K562 (cell line): ENCODE results near the gene SLC25A21. TPM values are rescaled to one million over a fixed set of nuclear protein-coding genes. Genes with fewer than 3 reads are reported as not detected.

ENCODE experiments used
- ATAC-seq: fragments of 200-7000 bp; cut with Tn5 transposase; 3 replicates; pipeline ENCODE4 v1.9.1; 2020; ENCODE audit warnings: moderate library complexity
- BruUV-seq: library from RNA; stranded (reverse); fragments of 400-500 nt; replicated peaks from 2 replicates; lab custom pipeline; 2021; lab: Mats Ljungman, UMichigan
- CTCF ChIA-PET: fragments of 300-600 bp; formaldehyde crosslinking; extraction: SDS; loops from one replicate; lab custom pipeline; 2021; ENCODE audit warnings: low intra/inter-chr PET ratio; lab: Yijun Ruan, JAX
- POLR2A ChIA-PET: fragments of 300-600, 350-650 bp; sonication (Branson Sonifier 250); formaldehyde crosslinking; extraction: SDS; loops from one replicate; lab custom pipeline; 2021; ENCODE audit warnings: antibody characterized with exemption, inconsistent platforms; lab: Yijun Ruan, JAX
- DNase-seq, 4 experiments: peaks; one replicate each; pipeline versions ENCODE4 v3.0.0 to v3.0.0-alpha.2; 2011 to 2018; ENCODE audit warnings: low spot score in 3 of 4, mixed read lengths in 3 of 4; ENCODE audit errors: extremely low read depth in 1 of 4
- FAIRE-seq: peaks from 2 replicates; lab custom pipeline; 2011; peaks lifted over from hg19 to GRCh38; lab: Jason Lieb, UNC
- H2AFZ ChIP-seq: 2 replicates; pipeline ENCODE4 v1.6.0; 2011; ENCODE audit warnings: low read depth, low read length, control low read depth, inconsistent platforms
- H3K27ac ChIP-seq: fragments of 200-600 bp; 3 replicates; pipeline ENCODE4 v1.8.0; 2011; ENCODE audit warnings: low read depth, mild to moderate bottlenecking, control low read depth, inconsistent platforms, low read length, moderate library complexity, mixed read lengths; ENCODE audit errors: extremely low read depth
- H3K27me3 ChIP-seq, 2 experiments: fragments of 300-600 bp in 1 of 2; 2 replicates in 1 of 2; 3 replicates in 1 of 2; pipeline versions ENCODE4 v1.6.0 to v1.8.0; 2011; ENCODE audit warnings: inconsistent platforms in 2 of 2, low read length in 2 of 2, mild to moderate bottlenecking in 1 of 2, mixed read lengths in 1 of 2, moderate library complexity in 1 of 2; ENCODE audit not compliant: control insufficient read depth in 2 of 2, insufficient read depth in 2 of 2
- H3K36me3 ChIP-seq: fragments of 300-600 bp; 3 replicates; pipeline ENCODE4 v1.8.0; 2011; ENCODE audit warnings: mild to moderate bottlenecking, low read length, inconsistent platforms; ENCODE audit not compliant: control insufficient read depth, insufficient read depth
- H3K4me1 ChIP-seq, 2 experiments: fragments of 200-600 bp in 1 of 2; replicated peaks in 1 of 2; 2 replicates in 1 of 2; 3 replicates in 1 of 2; pipeline versions ENCODE4 v1.5.1 to v1.8.0; 2011; ENCODE audit warnings: inconsistent platforms in 2 of 2, low read length in 2 of 2, mild to moderate bottlenecking in 1 of 2, mixed read lengths in 1 of 2, moderate library complexity in 1 of 2; ENCODE audit not compliant: control insufficient read depth in 2 of 2, insufficient read depth in 2 of 2
- H3K4me2 ChIP-seq: 2 replicates; pipeline ENCODE4 v1.6.1; 2011; ENCODE audit warnings: low read length, control low read depth, inconsistent platforms, mixed read lengths; ENCODE audit not compliant: insufficient read depth
- H3K4me3 ChIP-seq: fragments of 200-600 bp; sonication (generic), shearing (Covaris generic); 2 replicates; pipeline ENCODE4 v1.5.1; 2016; ENCODE audit warnings: control low read depth, inconsistent platforms
- H3K79me2 ChIP-seq: fragments of 200-600 bp; 3 replicates; pipeline ENCODE4 v1.8.0; 2011; ENCODE audit warnings: low read length, inconsistent platforms; ENCODE audit not compliant: control insufficient read depth, insufficient read depth
- H3K9ac ChIP-seq, 2 experiments: 2 replicates each; pipeline versions ENCODE4 v1.6.0 to v1.6.1; 2011; ENCODE audit warnings: low read depth in 2 of 2, low read length in 2 of 2, control low read depth in 1 of 2, inconsistent platforms in 1 of 2, mild to moderate bottlenecking in 1 of 2, mixed read lengths in 1 of 2; ENCODE audit not compliant: insufficient read depth in 1 of 2
- H3K9me1 ChIP-seq: one replicate; pipeline ENCODE4 v1.6.0; 2011; ENCODE audit warnings: inconsistent platforms, mild to moderate bottlenecking, low read length, moderate library complexity; ENCODE audit not compliant: control insufficient read depth, insufficient read depth
- H3K9me3 ChIP-seq: replicated peaks from 2 replicates; pipeline ENCODE4 v1.5.1; 2011; ENCODE audit warnings: low read depth, low read length, inconsistent platforms; ENCODE audit not compliant: control insufficient read depth, insufficient read depth
- H4K20me1 ChIP-seq: replicated peaks from 2 replicates; pipeline ENCODE4 v1.6.1; 2011; ENCODE audit warnings: low read length, inconsistent platforms, mixed read lengths; ENCODE audit not compliant: control insufficient read depth, insufficient read depth
- DIDO1 ChIP-seq: fragments of 450-650 bp; IDR thresholded peaks from 2 replicates; pipeline ENCODE4 v1.6.1; 2016; ENCODE audit warnings: low read depth, missing biosample characterization, missing genetic modification characterization
- PRDM10 ChIP-seq: fragments of 450-650 bp; IDR thresholded peaks from 2 replicates; pipeline ENCODE4 v1.6.1; 2018; ENCODE audit not compliant: partially characterized antibody
- WGBS: fragments of 100-300 bp; shearing (Covaris generic); methylation state at CpG from one replicate; pipeline ENCODE4 v1.1.6; 2016; ENCODE audit warnings: low coverage, mixed read lengths; ENCODE audit not compliant: insufficient coverage; ENCODE audit errors: missing lambda C conversion rate; 5-methylcytosine and 5-hydroxymethylcytosine counted together
- in situ Hi-C: fragments of 300-500 bp; cut with MboI; formaldehyde crosslinking; loops from 4 replicates; pipeline ENCODE4 v1.15.0; 2018; ENCODE audit warnings: inconsistent platforms, mixed read lengths
- intact Hi-C: fragments of 100-400 bp; cut with micrococcal nuclease; formaldehyde crosslinking; loops from 2 replicates; pipeline ENCODE4 v1.14.2; 2022
- polyA plus RNA-seq, 8 experiments: library from polyadenylated mRNA; depleted of rRNA in 4 of 8; stranded (reverse) in 5 of 8; unstranded in 3 of 8; fragments of >200 nt; fragmentation: Nextera tagmentation in 2 of 8; fragmentation: Illumina TruSeq in 1 of 8; extraction: Ambion mirVana in 2 of 8; extraction: Trizol in 1 of 8; gene quantifications; 2 replicates each; pipeline versions ENCODE4 v1.2.1 to v1.2.3, GENCODE V29; 2011 to 2014; ENCODE audit warnings: inconsistent platforms in 1 of 8, missing spikeins in 1 of 8
- total RNA-seq, 7 experiments: library from RNA; depleted of rRNA in 6 of 7; stranded (reverse); fragments of >200 nt in 6 of 7; fragmentation: Illumina TruSeq in 2 of 7; extraction: Trizol in 2 of 7; gene quantifications; 2 replicates each; pipeline versions ENCODE4 v1.2.1 to v1.2.3, GENCODE V29; 2011 to 2021; ENCODE audit warnings: low replicate concordance in 1 of 7

SLC25A21 gene
- total and polyA plus RNA-seq, 9 of the 15 experiments (the other 6 are each of a cell fraction or from before 2014, with no cell fraction given): 15.2 to 46.7 (median 28.7) TPM

DNA sequence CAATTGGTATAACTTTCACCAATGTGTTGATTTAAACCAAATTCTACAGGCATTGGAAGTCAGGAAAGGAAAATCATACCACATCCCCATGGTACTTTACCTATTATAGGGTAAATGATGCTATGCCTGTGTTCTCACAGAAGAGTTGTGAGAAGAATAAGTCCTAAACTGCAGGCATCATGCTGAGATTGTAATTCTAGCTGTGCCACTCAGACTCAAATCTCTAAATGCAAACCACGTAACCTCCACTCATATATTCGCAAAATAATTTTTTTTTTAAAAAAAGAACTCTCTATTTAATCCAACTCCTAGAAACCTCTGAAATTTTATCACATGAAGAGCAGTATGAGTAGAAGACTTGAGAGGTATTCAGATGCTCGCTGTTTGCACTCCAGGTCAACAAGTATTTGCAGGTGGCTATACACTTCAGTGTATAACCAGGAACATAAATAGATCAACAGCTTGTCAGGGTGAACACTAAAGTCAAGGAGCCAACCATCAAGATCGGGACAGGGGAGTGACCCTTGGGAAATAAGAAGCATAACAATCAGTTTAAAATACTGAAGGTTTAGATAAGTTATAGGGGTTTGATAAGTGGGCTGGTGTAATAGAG is 110.1 kb downstream of the SLC25A21 start:
- TF ChIP-seq PRDM10 (peak; percentile 20), DIDO1 (tag) (no peak)
- Histone ChIP-seq H3K9me1 (no peaks in the 10 kb centered on the region), H3K4me2 (no peak overlapping the region), H3K9ac (no peak overlapping the region), H3K27me3 (no peaks in the 10 kb centered on the region), H3K4me1 (no peaks in the 10 kb centered on the region; a peak in 1 of 5 replicates), H4K20me1 (no peaks in the 10 kb centered on the region), H3K79me2 (no peaks in the 10 kb centered on the region; the same call in 2 of the 3 replicates), H3K27ac (no peak overlapping the region), H3K4me3 (no peak overlapping the region), H3K9me3 (no peaks in the 10 kb centered on the region), H2AFZ (no peak overlapping the region), H3K36me3 (no peaks in the 10 kb centered on the region)
- no peak for ATAC-seq
- intact Hi-C loops: no loop called here
- BruUV-seq: no TSS peak
- FAIRE-seq: no peak
- 89% methylated on average over 4 of the region's 4 CpGs for WGBS
- no peak for DNase-seq
- in situ Hi-C loops: no loop called here
- POLR2A ChIA-PET: no interaction called here
- CTCF ChIA-PET: no interaction called here
